Ascending aorta (tissue), 2 donors: ENCODE results near the gene TXNDC8. TPM values are rescaled to one million over a fixed set of nuclear protein-coding genes. Genes with fewer than 3 reads are reported as not detected.
"Not testable (repeated sequence)": the region's sequence is repeated elsewhere in the genome, so short reads cannot be mapped to it uniquely, and the experiment has no call there.

Source experiments
- DNase-seq, 2 donors: peaks; one replicate each; pipeline ENCODE4 v3.0.0-alpha.2; 2019; ENCODE audit warnings: low spot score in 2 of 2
- H3K27ac ChIP-seq, 2 donors: fragments of 200-600 bp; sonication (generic); one replicate each; pipeline ENCODE4 v1.5.1; 2016 to 2017; ENCODE audit warnings: mild to moderate bottlenecking in 1 of 2
- H3K27me3 ChIP-seq: fragments of 200-600 bp; sonication (generic); one replicate; pipeline ENCODE4 v1.5.1; 2017
- H3K36me3 ChIP-seq, 2 donors: fragments of 200-600 bp; sonication (generic); one replicate each; pipeline ENCODE4 v1.5.1; 2016
- H3K4me1 ChIP-seq, 2 donors: fragments of 200-600 bp; sonication (generic); one replicate each; pipeline ENCODE4 v1.5.1; 2016 to 2017; ENCODE audit warnings: mild to moderate bottlenecking in 1 of 2
- H3K4me3 ChIP-seq, 2 donors: fragments of 200-600 bp; sonication (generic); one replicate each; pipeline ENCODE4 v1.5.1; 2016 to 2017; ENCODE audit warnings: mild to moderate bottlenecking in 1 of 2
- H3K9me3 ChIP-seq, 2 donors: fragments of 200-600 bp; sonication (generic); one replicate each; pipeline ENCODE4 v1.5.1; 2016
- CTCF ChIP-seq, 3 experiments: fragments of 200-600 bp in 2 of 3; fragments of 450-650 bp in 1 of 3; sonication (generic) in 2 of 3; IDR thresholded peaks; one replicate each; pipeline ENCODE4 v1.5.1; 2016 to 2019; ENCODE audit warnings: antibody characterized with exemption in 3 of 3, mild to moderate bottlenecking in 1 of 3, moderate library complexity in 1 of 3
- intact Hi-C: fragments of 100-400 bp; cut with DNase I; formaldehyde crosslinking; loops from one replicate; pipeline ENCODE4 v1.15.1; 2023
- total RNA-seq: library from RNA; depleted of rRNA; stranded (reverse); fragments of >200 nt; gene quantifications from one replicate; pipeline ENCODE4 v1.1.0, GENCODE V29; 2016

Gene TXNDC8
- total RNA-seq, 1 donor from 2014 or later, result not detected

- Histone ChIP-seq H3K9me3 (no peaks in the 10 kb centered on the region), H3K36me3 (no peaks in the 10 kb centered on the region), H3K4me1 (no peaks in the 10 kb centered on the region), H3K4me3 (peak overlapping the region in 1 of 2 donors; percentile 27), H3K27ac (no peak overlapping the region), H3K27me3 (no peaks in the 10 kb centered on the region)
- TF ChIP-seq CTCF (IDR thresholded peaks at IDR 0.05), result no peak
- no peak for DNase-seq
- intact Hi-C loops, result no loop called here
Observed at GRCh38 chr9:110316261-110317075, 21.2 kb downstream of the TXNDC8 start.

GRCh38 chr9:110311978-110312377 lies 25.7 kb downstream of the TXNDC8 start:
- H3K4me1 ChIP-seq, H3K9me3 ChIP-seq, intact Hi-C loops, H3K27ac ChIP-seq, H3K36me3 ChIP-seq, H3K27me3 ChIP-seq, H3K4me3 ChIP-seq, DNase-seq: not testable (repeated sequence)

GRCh38 chr9:110309681-110310080 lies 28.0 kb downstream of the TXNDC8 start:
- H3K9me3 ChIP-seq, result no peaks in the 10 kb centered on the region
- no peaks in the 10 kb centered on the region for H3K36me3 ChIP-seq
- intact Hi-C loops, result no loop called here
- no peak overlapping the region for H3K4me3 ChIP-seq
- no peak for TF ChIP-seq CTCF (IDR thresholded peaks at IDR 0.05)
- DNase-seq, result no peak
- H3K27me3 ChIP-seq, result no peaks in the 10 kb centered on the region
- no peaks in the 10 kb centered on the region for H3K4me1 ChIP-seq
- no peak overlapping the region for H3K27ac ChIP-seq

- no peaks in the 10 kb centered on the region for H3K4me1 ChIP-seq
- H3K27me3 ChIP-seq, result no peaks in the 10 kb centered on the region
- intact Hi-C loops, result no loop called here
- no peaks in the 10 kb centered on the region for H3K9me3 ChIP-seq
- H3K36me3 ChIP-seq, result no peaks in the 10 kb centered on the region
- TF ChIP-seq CTCF (IDR thresholded peaks at IDR 0.05), result no peak
- DNase-seq, result no peak
- no peak overlapping the region for H3K27ac ChIP-seq
- H3K4me3 ChIP-seq, result no peak overlapping the region
Observed at GRCh38 chr9:110308633-110309038, 29.0 kb downstream of the TXNDC8 start.

- no peak for TF ChIP-seq CTCF (IDR thresholded peaks at IDR 0.05)
- Histone ChIP-seq H3K27me3 (no peaks in the 10 kb centered on the region), H3K4me1 (no peaks in the 10 kb centered on the region), H3K36me3 (no peaks in the 10 kb centered on the region), H3K9me3 (no peaks in the 10 kb centered on the region), H3K4me3 (no peak overlapping the region), H3K27ac (no peak overlapping the region)
- intact Hi-C loops, result no loop called here
- no peak for DNase-seq
Observed at GRCh38 chr9:110307191-110307590, 30.5 kb downstream of the TXNDC8 start.

- no peak for TF ChIP-seq CTCF (IDR thresholded peaks at IDR 0.05)
- no peak for DNase-seq
- Histone ChIP-seq H3K9me3 (no peaks in the 10 kb centered on the region), H3K27ac (no peak overlapping the region), H3K4me1 (no peaks in the 10 kb centered on the region), H3K36me3 (no peaks in the 10 kb centered on the region), H3K27me3 (no peaks in the 10 kb centered on the region), H3K4me3 (no peak overlapping the region)
- intact Hi-C loops, result no loop called here
Observed at GRCh38 chr9:110303133-110303532, 34.5 kb downstream of the TXNDC8 start.
